ENCODE data around the gene CAMTA1.

DNA sequence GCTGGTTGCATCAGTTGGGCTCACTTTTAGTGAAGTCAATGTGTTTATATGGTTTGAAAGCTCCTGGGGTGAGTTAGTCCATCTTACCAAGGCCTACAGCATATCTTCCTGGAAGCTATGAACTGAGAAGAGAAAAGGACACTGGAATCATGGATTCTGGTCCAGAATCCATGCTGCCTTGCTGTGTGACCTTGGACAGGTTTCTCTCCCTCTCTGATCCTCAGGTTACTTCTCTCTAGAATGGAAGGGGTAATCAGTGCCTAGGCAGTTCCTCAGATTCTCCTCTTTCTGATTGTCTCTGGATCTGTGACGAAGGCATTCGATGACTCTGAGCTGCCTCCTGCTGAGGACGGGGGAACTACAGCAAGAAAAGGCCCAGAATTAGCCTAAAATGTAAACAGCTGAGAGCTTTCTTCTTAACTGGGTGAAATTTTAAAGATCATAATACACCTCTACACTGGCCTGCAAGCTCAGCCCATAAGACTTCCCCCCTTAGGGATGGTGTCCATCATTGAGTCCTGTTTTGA, 560.9 kb downstream of the CAMTA1 start:
- no peak for TF ChIP-seq POLR2AphosphoS5 (IDR thresholded peaks at IDR 0.05)
- TF ChIP-seq, protein P1, sequence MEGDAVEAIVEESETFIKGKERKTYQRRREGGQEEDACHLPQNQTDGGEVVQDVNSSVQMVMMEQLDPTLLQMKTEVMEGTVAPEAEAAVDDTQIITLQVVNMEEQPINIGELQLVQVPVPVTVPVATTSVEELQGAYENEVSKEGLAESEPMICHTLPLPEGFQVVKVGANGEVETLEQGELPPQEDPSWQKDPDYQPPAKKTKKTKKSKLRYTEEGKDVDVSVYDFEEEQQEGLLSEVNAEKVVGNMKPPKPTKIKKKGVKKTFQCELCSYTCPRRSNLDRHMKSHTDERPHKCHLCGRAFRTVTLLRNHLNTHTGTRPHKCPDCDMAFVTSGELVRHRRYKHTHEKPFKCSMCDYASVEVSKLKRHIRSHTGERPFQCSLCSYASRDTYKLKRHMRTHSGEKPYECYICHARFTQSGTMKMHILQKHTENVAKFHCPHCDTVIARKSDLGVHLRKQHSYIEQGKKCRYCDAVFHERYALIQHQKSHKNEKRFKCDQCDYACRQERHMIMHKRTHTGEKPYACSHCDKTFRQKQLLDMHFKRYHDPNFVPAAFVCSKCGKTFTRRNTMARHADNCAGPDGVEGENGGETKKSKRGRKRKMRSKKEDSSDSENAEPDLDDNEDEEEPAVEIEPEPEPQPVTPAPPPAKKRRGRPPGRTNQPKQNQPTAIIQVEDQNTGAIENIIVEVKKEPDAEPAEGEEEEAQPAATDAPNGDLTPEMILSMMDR (IDR thresholded peaks at IDR 0.05): no peak

Data from prostate gland (tissue), 2 donors.